DMS53 treated with DMSO at 0.1 percent for 48 hours (cell line): ENCODE results near the gene RPS28.
"Not testable (repeated sequence)": the region's sequence is repeated elsewhere in the genome, so short reads cannot be mapped to it uniquely, and the experiment has no call there.

Experiments
- DNase-seq: peaks from one replicate; lab custom pipeline; 2025; ENCODE audit not compliant: unreplicated experiment; lab: John Stamatoyannopoulos, UW

The RPS28 gene

GRCh38 chr19:8321067-8321985, at the start of gene RPS28, which contains the start of gene NDUFA7:
Gene RPS28, plus strand, starts transcription at chr19:8321496. Its CDS starts 35 bp downstream, at chr19:8321531.
Gene NDUFA7, minus strand, starts transcription at chr19:8321375. Its CDS starts 17 bp downstream, at chr19:8321358.
- peak; percentile 60 for DNase-seq

- DNase-seq, result not testable (repeated sequence)
Observed at GRCh38 chr19:8276508-8276907, 44.8 kb upstream of the RPS28 start.

DNA sequence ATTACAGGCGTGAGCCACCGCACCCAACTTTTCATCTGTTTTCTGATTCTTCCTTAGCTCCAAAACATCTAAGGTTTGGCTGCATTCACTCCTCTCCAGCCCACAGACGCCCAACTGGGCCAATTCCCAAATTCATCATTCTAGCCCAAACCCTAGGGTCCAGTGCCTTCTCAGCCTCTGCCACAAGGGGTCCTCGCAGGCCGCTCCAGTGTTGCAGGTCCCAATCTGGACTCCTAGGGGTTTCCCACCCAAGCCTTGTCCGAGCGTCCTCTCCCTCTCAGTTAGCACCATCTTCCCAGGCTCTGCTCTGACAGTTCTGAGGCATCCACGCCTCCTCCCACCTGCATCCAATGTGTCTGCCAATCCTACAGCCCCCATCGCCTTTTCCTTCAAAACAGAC, 30.0 kb upstream of the RPS28 start:
- DNase-seq, result not testable (repeated sequence)

DNA sequence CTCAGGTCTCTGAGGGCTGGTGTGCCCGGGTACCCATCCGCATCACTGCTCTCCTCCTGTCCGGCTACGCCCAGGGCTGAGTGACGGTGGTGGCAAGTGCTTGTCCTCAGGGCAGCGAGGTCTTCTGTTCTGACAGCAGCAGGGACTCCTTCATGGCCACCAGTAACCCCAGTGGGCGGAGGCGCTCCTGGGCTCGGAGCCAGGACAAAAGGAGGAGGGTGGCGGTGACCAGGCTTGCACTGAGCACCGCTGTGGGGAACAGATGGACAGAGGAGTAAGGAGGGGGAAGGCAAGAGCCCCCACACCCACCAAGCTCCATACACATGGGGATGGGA, 19.0 kb upstream of the RPS28 start:
- no peak for DNase-seq

- no peak for DNase-seq
Observed at GRCh38 chr19:8302734-8303133, 18.6 kb upstream of the RPS28 start.

GRCh38 chr19:8304841-8305621, 16.3 kb upstream of the RPS28 start:
- no peak for DNase-seq

- DNase-seq, result no peak
Observed at GRCh38 chr19:8305798-8306197, 15.5 kb upstream of the RPS28 start.

DNA sequence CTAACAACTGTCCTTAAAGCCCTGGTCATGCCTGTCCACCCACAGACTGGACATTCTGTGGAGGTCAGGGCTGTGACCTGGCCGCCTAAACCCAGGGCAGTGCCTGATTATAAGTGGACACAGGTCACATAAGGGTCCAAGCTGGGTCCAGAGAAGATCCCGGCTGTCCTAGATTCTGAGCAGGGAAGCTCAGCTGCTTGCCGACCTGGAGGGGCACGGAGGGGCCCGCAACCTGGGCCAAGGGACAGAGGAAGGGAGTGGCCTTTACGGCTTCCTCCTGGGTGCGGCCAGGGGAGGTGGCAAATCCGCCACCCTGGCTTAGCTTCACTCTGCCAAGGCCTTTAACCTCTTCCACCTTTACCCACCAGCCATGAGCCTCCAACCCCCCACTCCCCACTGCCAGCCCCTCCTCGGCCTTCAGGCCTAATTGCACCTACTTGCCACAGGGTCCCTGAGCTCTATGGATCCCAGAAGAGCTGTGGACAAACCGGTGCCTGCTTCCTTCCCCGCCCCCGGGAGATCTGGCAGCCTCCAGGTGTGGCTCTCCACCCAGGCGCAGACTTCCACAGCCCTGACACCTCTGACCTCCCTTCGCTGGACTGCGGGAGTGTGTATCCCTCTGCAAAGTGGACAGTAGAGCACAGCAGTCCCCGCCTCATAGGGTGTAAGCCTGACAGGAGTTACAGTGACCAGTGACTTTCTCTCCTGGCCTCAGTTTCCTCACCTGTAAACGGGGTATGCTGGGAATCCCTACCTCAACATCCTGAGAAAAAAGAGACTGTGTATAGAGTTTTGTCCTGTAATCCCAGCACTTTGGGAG, 14.9 kb upstream of the RPS28 start:
- DNase-seq, result no peak

DNA sequence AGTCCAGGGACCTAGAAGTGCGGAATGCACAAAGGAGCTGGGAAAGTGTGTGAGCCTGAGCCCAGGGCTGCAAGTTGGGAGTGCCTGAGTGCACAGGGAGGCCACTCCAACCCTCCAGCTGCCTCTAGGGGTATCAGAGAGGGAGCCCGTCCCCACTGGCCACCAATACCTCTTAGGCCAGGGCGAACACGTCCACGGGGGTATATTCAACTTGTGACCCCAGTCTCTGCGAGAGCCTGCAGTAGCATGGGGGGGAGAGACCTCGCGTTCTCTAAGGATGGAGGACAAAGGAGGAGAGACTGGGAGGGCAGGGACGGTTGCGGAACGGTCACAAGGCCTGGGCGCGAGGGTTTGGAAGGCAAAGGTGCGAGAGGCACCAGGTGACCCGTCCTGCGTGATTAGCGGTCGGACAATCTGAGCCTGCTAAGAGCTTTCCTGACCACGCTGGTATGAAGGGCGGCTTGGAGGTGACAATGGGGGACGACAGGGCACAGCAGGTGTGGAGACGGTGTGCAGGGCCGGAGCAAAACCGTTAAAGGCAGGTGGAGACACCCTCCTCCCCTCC, 13.8 kb upstream of the RPS28 start:
- no peak for DNase-seq

DNA sequence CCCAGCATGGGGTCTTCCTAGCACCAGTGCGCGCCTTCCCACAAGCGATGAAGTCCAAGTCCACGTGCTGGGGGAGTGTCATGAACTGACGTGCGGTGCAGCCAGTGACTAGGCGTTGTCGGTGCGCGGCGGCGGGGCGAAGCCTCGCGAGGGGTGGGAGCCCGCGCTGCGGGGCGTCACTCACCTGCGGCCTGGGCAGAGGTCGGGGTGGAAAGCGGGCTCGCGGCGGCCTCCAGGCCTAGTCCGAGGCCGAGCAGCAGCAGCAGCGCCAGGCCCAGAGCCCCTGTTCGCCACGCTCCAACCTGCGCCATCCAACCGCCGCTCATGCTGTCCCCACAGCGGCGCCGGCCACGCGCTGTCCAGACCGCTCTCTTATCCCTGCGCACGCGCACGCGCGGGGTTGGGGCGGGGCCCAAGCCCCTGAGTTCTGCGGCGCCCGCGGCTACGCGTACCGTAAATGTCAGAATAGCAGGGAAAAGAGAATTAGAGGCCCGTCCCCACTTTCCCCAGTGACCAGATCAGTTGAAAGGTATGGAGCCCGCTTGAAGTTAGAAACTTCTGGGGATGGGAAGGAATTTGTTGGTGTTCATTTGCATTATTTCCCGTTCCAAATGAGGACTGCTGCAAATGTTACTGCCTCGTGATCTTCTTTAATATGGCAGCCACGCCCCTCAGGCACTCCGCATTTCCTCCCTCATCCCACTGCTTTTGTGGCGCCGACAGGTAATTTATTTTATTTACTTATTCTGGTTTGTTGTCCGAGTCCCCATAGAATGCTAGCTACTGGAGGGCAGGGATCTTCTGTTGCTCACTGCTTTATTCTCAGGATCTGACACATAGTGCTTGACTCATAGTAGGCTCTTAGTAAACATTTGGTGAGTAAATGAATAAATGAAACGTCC, 13.1 kb upstream of the RPS28 start, which contains the start of gene CD320:
Gene CD320 (minus strand): TSS at position 394 of the 902 bp plus-strand sequence. CDS start 68 bp downstream, at position 326.
- peak; percentile 61 for DNase-seq

GRCh38 chr19:8308891-8309291, 12.4 kb upstream of the RPS28 start:
- DNase-seq, result no peak

DNA sequence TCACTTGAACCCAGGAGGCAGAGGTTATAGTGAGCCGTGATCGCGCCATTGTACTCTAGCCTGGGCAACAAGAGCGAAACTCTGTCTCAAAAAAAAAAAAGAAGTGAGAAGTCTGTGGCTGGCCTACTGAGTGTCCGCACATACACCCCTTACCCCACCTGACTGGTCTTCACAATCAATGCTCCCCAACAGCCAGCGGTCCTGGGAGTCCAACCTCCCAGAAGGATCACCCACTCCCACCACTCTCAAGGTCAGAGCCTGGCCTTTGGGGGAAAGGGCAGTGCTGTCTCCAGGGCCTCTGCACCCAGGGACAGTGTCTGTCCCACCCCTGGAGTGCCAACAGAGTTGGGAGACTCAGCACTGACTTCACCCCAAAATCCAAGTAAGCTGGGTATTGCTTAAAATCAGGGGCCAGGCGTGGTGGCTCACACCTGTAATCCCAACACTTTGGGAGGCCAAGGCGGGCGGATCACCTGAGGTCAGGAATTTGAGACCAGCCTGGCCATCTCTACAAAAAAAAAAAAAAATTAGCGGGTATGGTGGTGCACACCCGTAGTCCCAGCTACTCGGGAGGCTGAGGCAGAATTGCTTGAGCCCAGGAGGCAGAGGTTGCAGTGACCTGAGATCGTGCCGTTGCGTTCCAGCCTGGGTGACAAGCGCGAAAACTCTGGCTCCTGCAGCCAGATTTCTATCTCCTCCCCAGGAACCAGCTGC, 10.8 kb upstream of the RPS28 start:
- DNase-seq, result no peak

- DNase-seq, result no peak
Observed at GRCh38 chr19:8311461-8312260, 9.6 kb upstream of the RPS28 start.

GRCh38 chr19:8314981-8315640, 6.2 kb upstream of the RPS28 start:
- DNase-seq, result not testable (repeated sequence)

DNA sequence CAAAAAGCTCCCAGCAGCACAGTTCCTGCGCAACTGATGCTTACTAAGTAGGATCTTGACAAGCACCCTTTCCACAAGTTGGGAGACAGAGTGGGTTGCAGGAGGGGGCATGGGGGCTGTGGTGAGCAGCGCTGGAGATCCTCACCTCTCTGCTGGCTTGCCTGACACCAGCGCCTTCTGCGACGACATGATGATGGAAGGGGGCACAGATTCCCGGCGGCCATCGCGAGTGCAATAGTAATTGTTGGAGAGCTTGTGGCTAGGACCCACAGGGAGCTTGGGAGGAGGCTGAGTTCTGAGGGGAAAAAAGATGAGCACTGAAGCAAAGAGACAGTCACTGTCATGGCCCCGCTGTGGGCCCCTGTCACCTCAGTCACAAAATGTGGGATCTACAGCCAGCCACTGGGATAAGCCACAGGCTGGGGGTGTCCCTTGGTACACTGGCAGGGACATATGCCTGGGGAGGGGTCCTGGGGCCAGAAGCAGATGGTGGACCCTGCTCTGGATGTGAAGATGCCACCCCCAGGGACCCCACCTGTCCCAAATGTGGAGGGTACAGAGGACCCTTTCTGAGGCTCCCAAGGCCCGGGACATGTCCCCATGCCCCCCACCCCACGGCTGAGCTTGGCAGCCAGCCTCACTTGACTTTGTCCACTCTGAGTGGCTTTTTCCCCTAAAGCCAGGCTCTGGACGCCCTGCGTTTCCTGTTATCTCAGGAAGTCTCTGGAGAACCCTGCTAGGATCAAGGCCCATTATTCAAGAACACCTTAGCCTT, 4.8 kb upstream of the RPS28 start:
- no peak for DNase-seq

DNA sequence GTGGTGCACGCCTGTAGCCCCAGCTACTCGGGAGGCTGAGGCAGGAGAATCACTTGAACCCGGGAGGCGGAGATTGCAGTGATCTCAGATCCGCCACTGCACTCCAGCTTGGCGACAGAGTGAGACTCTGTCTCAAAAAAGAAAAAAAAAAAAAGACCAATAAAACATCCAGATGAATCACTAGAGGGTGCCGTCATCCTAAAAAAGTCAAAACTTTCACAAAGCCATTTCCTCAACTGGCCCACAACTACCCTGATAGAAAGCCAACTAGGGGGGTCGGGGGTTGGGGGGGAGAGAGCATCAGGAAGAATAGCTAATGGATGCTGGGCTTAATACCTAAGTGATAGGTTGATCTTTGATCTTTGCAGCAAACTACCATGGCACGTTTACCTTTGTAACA, 2.5 kb upstream of the RPS28 start:
- DNase-seq, result not testable (repeated sequence)
